GM21576 (cell line): ENCODE measurements around the gene PTPRF.

Experiments
- ATAC-seq: cut with Tn5 transposase; IDR thresholded peaks from one replicate; pipeline ENCODE4 v1.9.1; 2021; ENCODE audit warnings: mild to moderate bottlenecking, moderate library complexity; ENCODE audit not compliant: unreplicated experiment

The PTPRF gene

DNA sequence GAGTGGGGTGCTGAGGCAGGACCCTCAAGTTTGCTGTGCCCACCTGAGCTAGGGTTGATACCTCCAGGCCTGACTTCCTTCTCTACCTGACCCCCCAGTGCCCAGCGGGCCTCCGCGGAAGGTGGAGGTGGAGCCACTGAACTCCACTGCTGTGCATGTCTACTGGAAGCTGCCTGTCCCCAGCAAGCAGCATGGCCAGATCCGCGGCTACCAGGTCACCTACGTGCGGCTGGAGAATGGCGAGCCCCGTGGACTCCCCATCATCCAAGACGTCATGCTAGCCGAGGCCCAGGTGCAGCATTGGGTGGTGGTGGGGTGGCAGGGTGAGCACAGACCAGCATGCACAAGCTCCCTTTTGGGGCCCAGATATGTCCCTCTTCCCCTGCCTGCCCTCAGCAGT, 67.9 kb downstream of the PTPRF start:
- no peak for ATAC-seq

DNA sequence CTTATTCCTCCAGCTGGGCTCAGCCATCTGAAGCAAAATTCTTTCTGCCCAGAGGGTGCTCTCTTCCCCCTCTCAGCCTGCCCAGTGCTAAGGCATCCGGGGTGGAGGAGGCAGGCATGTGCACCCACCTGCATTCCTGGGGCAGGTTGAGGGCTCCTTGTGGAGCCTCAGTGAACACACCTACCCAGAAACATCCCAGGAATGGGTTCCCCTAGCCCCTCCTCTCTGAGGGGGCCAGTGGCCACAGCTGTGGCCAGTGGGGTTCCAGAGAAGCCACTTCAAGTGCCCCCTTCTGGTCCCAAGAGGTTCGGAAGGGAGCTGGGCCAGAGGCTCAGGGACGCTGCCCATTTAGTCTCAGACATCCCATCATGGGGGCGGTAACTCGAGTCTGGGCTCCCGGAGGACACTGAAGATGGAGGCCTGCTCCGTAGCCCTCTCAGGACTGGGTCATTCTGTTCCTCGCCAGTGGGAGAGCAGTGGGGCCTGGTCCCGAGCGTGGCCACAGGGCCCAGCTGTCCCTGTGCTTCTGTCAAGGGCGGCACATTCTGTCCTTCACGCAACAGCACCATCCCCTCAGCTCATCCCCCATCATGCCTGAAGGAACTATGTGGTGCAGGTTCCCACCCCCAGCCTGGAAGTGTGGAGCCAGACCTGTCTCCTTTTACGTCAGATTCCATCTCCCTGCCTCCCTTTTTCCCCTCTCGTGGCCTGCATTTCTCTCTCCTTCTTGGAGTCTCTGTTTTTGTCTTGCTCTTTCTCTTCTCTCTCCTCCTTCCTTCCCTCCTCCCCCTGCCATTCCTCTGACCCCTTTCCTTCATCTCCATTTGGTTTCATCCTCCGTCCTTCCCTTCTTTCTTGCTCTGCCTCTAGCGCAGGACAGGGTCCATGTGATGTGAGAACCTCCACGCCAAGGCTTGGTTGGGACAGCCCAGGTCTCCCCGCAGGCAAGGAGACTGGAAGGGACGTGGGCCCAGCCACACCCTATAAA, 69.6 kb downstream of the PTPRF start:
- no peak for ATAC-seq

DNA sequence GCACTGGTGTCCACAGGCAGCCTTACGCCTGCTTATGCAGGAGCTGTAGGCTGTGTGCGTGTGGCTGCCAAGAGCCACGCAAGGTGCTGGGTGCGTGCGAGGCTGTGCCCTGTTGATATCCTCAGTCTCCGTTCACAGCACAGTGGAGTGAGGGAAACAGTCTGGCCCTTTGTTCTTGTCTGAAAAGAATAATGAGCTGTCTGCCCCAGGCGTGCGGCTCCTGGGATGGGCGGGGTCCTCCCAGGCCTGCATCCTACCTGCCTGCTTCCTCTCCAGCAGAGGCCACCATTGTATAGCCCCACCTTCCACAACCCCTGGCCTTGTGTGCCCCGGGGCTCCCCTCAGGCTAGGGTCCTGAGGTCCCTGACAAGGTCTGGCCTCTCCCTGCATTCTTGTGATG, 72.3 kb downstream of the PTPRF start:
- ATAC-seq: no peak

DNA sequence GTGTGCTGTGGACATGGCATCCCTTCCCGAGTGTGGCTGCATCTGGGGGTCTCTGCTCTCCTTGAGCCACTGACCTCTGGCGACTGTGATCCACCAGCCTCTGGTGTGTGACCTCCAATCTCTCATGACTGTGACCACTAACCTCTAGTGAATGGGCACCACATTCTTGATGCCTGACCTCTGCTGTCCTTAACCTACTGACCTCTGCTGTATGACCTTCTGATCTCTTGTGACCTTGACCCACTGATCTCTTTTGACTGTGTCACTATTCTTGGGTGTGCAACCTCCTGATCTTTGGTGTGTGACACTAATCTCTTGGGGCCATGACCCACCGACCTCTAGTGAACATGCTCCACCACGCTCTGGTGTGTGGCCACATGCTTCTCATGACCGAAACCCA, 73.5 kb downstream of the PTPRF start:
- no peak for ATAC-seq

DNA sequence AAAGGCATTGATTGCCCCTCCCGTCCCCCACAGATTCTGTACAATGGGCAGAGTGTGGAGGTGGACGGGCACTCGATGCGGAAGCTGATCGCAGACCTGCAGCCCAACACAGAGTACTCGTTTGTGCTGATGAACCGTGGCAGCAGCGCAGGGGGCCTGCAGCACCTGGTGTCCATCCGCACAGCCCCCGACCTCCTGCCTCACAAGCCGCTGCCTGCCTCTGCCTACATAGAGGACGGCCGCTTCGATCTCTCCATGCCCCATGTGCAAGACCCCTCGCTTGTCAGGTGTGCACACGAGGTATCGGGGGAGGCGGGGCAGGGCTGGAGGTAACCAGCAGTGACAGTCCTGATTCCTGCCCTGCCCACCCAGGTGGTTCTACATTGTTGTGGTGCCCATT, 74.5 kb downstream of the PTPRF start:
- no peak for ATAC-seq

DNA sequence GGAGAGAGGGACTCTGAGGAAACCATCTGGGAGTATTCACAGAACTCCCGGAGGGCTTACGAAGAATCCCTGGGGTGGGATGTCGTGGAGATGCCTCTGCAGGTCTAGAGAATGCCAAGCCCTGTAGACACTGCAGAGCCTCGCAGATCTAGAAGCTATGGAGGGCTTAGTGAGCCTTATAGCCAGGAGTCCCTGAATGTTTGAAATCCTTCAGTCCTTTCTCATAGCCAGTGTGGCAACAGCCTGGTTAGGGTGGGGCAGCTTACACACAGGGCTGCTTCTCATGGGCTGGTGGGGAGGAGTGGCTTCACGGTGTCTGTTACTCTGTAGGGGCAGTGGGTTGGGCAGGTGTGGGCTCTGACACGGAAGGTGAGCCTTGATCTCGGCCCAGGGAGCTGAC, 75.1 kb downstream of the PTPRF start:
- no peak for ATAC-seq

DNA sequence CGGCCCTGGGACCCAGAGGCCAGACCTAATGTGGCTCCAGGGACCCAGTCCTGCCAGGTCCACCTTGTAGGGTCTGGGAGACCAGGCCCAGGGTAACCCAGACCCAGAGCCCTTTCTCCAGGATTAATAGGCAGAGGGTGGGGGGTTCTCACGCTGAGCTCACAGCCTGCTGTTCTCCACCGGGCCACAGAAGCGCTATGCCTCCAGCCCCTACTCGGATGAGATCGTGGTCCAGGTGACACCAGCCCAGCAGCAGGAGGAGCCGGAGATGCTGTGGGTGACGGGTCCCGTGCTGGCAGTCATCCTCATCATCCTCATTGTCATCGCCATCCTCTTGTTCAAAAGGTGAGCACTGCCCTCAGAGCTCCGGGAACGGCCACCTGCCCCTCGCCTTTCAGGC, 75.9 kb downstream of the PTPRF start:
- ATAC-seq: no peak

DNA sequence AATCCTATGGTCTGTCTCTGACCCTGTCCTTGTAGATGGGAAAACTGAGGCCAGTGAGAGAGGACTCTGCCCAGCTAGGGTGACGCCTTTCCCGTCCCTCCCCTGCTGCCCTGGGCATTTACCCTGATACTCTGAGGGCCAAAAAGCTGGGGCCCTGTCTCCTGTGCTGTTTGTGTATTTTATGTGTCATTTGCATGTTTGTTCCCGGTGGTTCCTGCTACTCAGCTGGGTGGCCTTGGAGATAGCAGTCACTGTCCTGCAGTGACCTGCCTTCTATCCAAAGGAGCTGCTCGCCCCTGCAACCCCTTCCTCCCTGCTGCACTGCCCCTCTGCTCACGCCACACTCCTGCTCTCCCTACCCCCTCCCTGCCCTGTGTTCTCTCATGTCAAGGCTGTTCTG, 78.1 kb downstream of the PTPRF start:
- ATAC-seq: no peak

DNA sequence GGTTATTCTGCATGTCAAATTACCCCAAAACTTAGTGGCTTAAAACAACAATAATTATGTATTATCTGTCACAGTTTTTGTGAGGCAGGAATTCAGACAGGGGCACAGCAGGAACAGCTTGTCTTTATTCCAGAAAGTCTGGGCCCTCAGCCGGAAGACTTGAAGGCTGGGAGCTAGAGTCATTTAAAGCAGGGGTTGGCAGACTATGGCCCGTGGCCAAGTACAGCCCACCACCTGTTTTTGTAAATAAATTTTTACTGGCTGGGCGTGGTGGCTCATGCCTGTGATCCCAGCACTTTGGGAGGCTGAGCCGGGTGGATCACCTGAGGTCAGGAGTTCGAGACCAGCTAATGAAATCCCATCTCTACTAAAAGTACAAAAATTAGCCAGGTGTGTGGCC, 79.7 kb downstream of the PTPRF start:
- no peak for ATAC-seq

DNA sequence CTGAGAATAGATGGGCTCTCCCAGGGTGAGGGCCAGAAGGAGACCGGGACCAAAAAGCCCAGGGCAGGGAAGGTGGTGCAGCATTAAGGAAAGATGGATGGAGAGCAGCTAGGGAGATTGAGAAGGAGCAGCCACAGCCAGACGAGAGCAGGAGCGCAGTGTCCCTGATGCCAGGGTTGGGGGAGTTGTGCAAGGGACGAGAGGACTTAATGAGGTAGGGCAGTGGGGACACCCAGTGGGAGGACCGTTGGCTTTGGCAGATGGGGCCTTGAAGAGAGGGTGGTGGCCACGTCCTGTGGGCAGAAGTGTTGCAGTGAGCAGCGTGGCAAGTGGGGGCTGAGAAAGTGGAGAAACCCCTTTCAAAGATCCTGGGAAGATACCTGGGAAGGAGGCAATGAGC, 81.3 kb downstream of the PTPRF start:
- no peak for ATAC-seq

DNA sequence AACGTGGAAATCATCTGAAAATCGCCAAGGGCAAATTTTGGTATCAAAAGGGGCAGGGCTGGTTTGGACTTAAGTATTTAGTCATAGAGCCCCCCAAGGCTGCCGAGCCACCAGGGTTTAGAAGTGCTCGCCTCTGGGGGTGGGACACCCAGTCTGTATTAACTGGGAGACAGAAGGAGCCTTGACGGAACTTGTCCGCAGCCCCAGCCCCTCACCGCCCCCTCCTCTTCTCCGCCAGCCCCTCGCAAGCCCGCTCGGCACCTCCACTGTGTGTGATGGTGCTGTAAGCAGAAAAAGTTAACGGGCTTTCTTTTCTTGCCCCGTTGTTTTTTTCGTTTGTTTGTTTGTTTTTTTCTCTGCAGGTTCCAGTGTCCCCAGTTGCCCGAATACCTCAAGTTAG, 81.7 kb downstream of the PTPRF start:
- no peak for ATAC-seq

DNA sequence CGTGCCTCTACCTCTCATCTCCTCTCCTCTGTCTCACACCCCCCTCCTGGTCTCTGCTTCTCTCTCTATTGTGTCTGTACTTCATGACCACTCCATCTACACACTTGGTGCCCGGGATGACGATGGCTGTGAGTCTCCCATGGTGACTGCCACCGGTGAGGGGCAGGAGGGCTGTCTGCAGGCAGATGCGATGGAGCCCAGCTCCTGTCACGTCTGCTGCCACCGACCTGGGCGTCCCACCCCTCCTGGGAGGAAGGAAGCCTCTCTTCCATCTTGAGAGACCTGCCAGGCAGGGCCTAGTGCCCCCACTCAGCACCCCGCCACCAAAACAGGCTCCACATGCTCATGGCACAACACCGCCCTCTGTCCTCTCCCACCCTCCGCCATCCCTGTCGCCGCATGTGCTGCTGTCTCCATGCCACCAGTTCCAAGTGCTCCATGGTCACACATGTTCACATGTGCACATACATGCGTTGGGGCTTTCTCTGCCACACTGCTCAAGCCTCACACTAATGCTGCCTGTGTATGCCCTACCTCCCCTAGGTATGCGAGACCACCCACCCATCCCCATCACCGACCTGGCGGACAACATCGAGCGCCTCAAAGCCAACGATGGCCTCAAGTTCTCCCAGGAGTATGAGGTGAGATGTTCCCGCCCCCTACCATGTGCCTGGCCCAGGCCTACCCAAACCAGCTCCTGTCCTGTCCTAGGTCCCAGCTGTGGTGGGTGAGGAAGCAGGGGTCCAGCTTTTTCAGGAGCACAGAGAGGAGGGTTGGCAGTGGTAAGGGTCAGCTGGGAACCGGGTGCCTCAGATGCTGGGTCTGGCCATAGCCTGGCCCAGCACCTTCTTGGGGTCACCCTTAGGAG, 82.6 kb downstream of the PTPRF start:
- no peak for ATAC-seq

DNA sequence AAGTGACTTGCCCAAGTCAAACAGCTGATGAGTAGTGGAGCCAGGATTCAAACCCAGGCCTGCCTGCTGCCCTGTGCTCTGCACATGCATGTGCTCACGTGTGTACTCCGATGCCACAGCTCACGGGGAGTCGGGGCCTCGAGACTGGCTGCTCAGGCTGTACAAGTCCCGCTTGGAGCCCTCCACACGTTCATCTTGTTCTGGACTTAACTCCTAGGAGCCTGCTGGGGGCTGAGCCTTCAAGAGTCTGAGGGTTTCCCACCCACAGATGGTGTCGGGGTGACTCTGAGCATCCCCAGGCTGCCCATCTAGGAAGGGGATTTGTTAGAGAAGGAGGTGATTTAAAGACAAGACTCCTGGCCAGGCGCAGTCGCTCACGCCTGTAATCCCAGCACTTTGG, 83.5 kb downstream of the PTPRF start:
- no peak for ATAC-seq

DNA sequence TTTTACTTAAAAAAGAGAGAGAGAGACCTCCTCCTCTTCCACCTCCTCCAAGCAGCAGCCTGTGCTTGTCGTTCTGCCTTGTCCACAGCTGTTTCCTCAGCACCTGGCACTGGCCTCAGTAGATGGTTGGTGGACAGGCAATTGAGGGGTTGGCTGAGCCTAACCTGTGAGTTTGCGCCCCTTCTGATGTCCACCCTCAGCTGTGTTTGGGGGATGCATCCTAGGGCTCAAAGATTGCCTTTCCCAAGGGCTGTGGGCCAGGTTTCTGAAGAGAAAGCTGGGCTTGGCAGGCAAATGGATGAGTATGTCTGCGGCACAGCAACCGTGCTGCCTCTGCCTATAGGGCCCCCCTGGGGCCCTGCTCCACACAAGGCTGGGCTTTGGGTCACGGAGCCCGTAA, 84.2 kb downstream of the PTPRF start:
- ATAC-seq: no peak

DNA sequence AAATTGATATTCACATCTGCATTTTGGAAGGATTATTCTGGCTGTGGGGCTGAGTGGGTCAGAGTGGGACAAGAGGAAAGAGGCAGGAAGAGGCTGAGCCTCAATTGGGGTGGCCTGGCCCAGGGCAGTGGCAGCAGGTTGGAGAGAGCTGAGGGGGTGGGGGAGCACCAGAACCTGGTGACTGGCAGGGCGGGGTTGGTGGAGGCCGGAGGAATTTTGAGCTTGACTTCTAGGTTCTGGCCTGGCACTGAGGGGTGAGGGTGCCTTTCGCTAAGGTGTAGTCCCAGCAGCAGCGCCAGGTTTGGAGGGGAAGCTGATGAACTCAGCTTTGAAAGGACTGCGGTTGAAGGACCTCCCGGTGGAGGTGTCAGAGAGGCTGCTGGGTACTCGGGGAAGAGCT, 85.7 kb downstream of the PTPRF start:
- ATAC-seq: no peak

DNA sequence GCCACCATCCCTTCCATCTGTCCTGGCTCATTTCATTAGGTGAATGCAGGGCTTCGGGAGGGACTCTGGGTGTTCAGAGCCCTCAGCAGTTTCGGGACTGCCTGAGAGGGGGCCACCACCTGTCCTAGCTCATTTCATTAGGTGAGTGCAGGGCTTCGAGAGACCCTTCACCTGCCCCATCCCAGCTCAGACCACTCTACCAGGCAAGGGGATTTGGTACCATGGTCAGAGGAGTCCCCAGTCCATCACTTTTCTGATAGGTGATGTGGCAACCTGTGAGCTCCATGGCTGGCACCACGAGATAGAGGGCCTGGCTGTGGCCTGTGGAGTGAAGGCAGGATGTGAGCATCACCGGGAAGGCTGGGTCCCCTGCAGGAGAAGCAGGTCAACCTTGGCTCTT, 86.3 kb downstream of the PTPRF start:
- ATAC-seq: no peak

DNA sequence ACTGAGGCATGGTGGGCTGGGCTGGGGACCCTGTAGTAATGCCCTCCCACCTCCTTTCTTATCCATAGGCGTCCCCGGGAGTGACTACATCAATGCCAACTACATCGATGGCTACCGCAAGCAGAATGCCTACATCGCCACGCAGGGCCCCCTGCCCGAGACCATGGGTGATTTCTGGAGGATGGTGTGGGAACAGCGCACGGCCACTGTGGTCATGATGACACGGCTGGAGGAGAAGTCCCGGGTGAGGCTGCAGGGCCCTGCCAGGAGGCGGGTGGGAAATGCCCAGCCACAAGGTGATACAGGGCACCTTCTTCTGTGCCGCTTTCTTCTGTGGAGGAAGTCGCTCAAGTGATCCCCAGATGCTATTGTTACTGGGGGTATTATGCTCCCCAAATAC, 87.0 kb downstream of the PTPRF start:
- no peak for ATAC-seq

DNA sequence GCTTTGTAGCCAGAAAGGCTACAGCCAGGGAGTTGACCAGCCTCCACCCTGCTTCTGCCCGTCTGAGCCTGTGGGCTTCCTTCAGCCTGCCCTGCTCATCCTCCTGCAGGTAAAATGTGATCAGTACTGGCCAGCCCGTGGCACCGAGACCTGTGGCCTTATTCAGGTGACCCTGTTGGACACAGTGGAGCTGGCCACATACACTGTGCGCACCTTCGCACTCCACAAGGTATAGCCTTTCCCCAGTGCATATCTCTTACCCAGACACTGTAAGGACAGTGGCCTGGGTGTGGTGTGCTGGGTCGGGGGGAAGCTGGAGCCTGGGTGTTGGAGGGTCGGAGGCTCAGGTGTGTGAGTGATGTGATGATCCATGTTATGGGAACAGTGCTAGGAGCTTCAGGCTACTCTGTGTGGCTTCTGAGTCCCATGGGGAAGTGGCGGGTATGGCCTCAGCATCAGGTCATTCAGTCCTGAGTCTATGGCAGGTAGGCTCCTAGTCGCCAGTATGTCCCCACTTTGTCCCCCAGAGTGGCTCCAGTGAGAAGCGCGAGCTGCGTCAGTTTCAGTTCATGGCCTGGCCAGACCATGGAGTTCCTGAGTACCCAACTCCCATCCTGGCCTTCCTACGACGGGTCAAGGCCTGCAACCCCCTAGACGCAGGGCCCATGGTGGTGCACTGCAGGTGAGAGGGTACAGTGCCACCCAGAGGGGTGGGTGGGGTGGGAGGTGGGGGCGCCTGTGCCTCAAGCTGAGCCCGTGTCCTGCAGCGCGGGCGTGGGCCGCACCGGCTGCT, 88.0 kb downstream of the PTPRF start:
- ATAC-seq: no peak

DNA sequence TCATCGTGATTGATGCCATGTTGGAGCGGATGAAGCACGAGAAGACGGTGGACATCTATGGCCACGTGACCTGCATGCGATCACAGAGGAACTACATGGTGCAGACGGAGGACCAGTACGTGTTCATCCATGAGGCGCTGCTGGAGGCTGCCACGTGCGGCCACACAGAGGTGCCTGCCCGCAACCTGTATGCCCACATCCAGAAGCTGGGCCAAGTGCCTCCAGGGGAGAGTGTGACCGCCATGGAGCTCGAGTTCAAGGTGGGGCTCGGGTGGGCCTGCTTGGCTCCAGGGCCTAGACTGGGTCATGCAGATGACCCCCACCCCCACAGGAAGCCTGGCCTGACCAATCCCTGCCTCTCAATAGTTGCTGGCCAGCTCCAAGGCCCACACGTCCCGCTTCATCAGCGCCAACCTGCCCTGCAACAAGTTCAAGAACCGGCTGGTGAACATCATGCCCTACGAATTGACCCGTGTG, 88.7 kb downstream of the PTPRF start:
- ATAC-seq: no peak

DNA sequence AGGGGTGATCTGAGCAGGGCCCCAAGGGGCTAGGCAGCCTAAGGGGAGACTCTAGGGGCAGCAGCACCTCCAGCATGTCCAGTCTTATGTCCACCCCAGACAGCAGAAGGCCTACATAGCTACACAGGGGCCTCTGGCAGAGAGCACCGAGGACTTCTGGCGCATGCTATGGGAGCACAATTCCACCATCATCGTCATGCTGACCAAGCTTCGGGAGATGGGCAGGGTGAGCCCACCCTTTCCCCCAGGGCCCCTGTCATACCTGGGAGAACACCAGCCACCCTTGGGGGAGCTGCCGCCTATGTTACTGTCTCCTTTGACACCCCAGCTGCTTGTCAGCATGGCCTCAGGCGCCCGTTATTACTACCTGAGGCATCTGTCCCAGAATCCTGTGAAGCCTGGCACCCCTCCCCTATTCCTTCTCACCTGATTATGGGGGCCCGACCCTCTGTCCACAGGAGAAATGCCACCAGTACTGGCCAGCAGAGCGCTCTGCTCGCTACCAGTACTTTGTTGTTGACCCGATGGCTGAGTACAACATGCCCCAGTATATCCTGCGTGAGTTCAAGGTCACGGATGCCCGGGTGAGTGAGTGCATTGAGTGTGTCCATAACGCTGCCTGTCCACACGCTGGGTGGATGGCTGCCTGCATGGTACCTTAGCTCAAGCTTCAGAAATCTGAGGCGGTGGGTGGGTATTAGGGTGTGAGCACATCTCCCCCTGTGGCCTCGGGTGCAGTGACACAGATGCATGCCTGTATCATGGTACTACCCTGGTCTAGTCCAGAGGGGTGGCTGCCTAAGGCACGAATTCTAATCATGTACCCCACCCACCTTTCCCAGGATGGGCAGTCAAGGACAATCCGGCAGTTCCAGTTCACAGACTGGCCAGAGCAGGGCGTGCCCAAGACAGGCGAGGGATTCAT, 89.6 kb downstream of the PTPRF start:
- ATAC-seq: no peak
